GM23248 (cell line): ENCODE results near the gene VPS8.

Source experiments
- EZH2 ChIP-seq: fragments of 200-600 bp; sonication (generic); IDR thresholded peaks from 2 replicates; pipeline ENCODE4 v1.6.1; 2018; ENCODE audit warnings: antibody characterized with exemption, mild to moderate bottlenecking; ENCODE audit not compliant: insufficient read depth, poor library complexity, severe bottlenecking
- EZH2phosphoT487 ChIP-seq: fragments of 200-600 bp; sonication (generic); IDR thresholded peaks from 2 replicates; pipeline ENCODE4 v1.6.1; 2018; ENCODE audit warnings: antibody characterized with exemption, moderate library complexity, mild to moderate bottlenecking, low read depth; ENCODE audit not compliant: insufficient read depth

- TF ChIP-seq EZH2phosphoT487, result no peak
- no peak for TF ChIP-seq EZH2
Measured at GRCh38 chr3:184872200-184872599, 60.2 kb downstream of the VPS8 start.
